Colonic mucosa (tissue), 4 donors: Measurements from ENCODE around the gene OLFML2A. TPM values are rescaled to one million over a fixed set of nuclear protein-coding genes. Genes with fewer than 3 reads are reported as not detected.

Experiments used
- DNase-seq: peaks from one replicate; pipeline ENCODE4 v3.0.0-alpha.2; 2020
- H3K27ac ChIP-seq: fragments of 200-600 bp; one replicate; pipeline ENCODE4 v1.8.0; 2021
- H3K27me3 ChIP-seq: fragments of 200-600 bp; one replicate; pipeline ENCODE4 v1.8.0; 2021
- H3K36me3 ChIP-seq: fragments of 200-600 bp; one replicate; pipeline ENCODE4 v1.8.0; 2021
- H3K4me1 ChIP-seq: fragments of 200-600 bp; one replicate; pipeline ENCODE4 v1.8.0; 2021; ENCODE audit warnings: mild to moderate bottlenecking
- H3K4me3 ChIP-seq: fragments of 200-600 bp; one replicate; pipeline ENCODE4 v1.8.0; 2021
- H3K9ac ChIP-seq, 2 donors: one replicate each; pipeline ENCODE4 v1.7.0; 2013; ENCODE audit warnings: control low read depth in 2 of 2, low read depth in 2 of 2, low read length in 2 of 2
- H3K9me3 ChIP-seq: fragments of 200-600 bp; one replicate; pipeline ENCODE4 v1.8.0; 2021
- CTCF ChIP-seq: fragments of 200-600 bp; IDR thresholded peaks from one replicate; pipeline ENCODE4 v1.8.0; 2022; ENCODE audit warnings: antibody characterized with exemption, mild to moderate bottlenecking
- intact Hi-C: fragments of 100-400 bp; cut with DNase I; formaldehyde crosslinking; loops from one replicate; pipeline ENCODE4 v1.14.1; 2022
- total RNA-seq, 2 donors: library from RNA; stranded (reverse); fragmentation: NEBNext Ultra II Directional in 1 of 2; extraction: Animal tissue kit (Norgen Biotek cat#: 25700) in 1 of 2; gene quantifications; one replicate each; pipeline ENCODE4 v1.2.1, GENCODE V29; 2021
- donor health status: healthy.
- donor health status: DM: no; HTN: no; CAD: no.
- donor health status: DM: no; HTN: no; CAD: no.

OLFML2A gene
- total RNA-seq, 2 donors from 2014 or later = 2.9 to 12.1 TPM

- H3K4me1 ChIP-seq = no peaks in the 10 kb centered on the region
- no peak overlapping the region for H3K27ac ChIP-seq
- no peak overlapping the region for H3K4me3 ChIP-seq
- no peak for DNase-seq
- H3K27me3 ChIP-seq = no peaks in the 10 kb centered on the region
- no peak for TF ChIP-seq CTCF
- intact Hi-C loops = loop anchor here (5.0 kb wide), 1 partner anchor 53 kb away; no protein-coding TSS in a partner anchor
- H3K36me3 ChIP-seq = no peaks in the 10 kb centered on the region
- H3K9me3 ChIP-seq = no peaks in the 10 kb centered on the region
- no peak overlapping the region for H3K9ac ChIP-seq
These were observed 11.5 kb upstream of the OLFML2A start for GRCh38 chr9:124765439-124765835.

GRCh38 chr9:124766326-124766725 is 10.6 kb upstream of the OLFML2A start:
- no peak for TF ChIP-seq CTCF
- no peaks in the 10 kb centered on the region for H3K36me3 ChIP-seq
- no peaks in the 10 kb centered on the region for H3K9me3 ChIP-seq
- H3K27me3 ChIP-seq = no peaks in the 10 kb centered on the region
- H3K27ac ChIP-seq = no peak overlapping the region
- no peak overlapping the region for H3K4me3 ChIP-seq
- DNase-seq = no peak
- H3K4me1 ChIP-seq = no peaks in the 10 kb centered on the region
- intact Hi-C loops = loop anchor here (5.0 kb wide), 1 partner anchor 54 kb away; no protein-coding TSS in a partner anchor
- H3K9ac ChIP-seq = no peak overlapping the region

GRCh38 chr9:124766815-124767554 is 9.9 kb upstream of the OLFML2A start:
- H3K36me3 ChIP-seq = no peaks in the 10 kb centered on the region
- no peak for TF ChIP-seq CTCF
- intact Hi-C loops = loop anchor here (5.0 kb wide), 1 partner anchor 55 kb away; no protein-coding TSS in a partner anchor
- no peak overlapping the region for H3K27ac ChIP-seq
- no peaks in the 10 kb centered on the region for H3K9me3 ChIP-seq
- H3K4me3 ChIP-seq = no peak overlapping the region
- no peak for DNase-seq
- no peaks in the 10 kb centered on the region for H3K27me3 ChIP-seq
- H3K4me1 ChIP-seq = no peaks in the 10 kb centered on the region
- no peak overlapping the region for H3K9ac ChIP-seq

GRCh38 chr9:124767821-124768220 is 9.1 kb upstream of the OLFML2A start:
- Histone ChIP-seq H3K9ac (no peak overlapping the region), H3K4me3 (no peak overlapping the region), H3K27me3 (no peaks in the 10 kb centered on the region), H3K9me3 (no peaks in the 10 kb centered on the region), H3K36me3 (no peaks in the 10 kb centered on the region), H3K4me1 (no peaks in the 10 kb centered on the region), H3K27ac (no peak overlapping the region)
- DNase-seq = no peak
- intact Hi-C loops = loop anchor here (5.0 kb wide), 1 partner anchor 56 kb away; no protein-coding TSS in a partner anchor
- TF ChIP-seq CTCF = no peak

- Histone ChIP-seq H3K4me1 (no peaks in the 10 kb centered on the region), H3K9me3 (no peaks in the 10 kb centered on the region), H3K27ac (no peak overlapping the region), H3K4me3 (no peak overlapping the region), H3K9ac (no peak overlapping the region), H3K27me3 (no peaks in the 10 kb centered on the region), H3K36me3 (no peaks in the 10 kb centered on the region)
- no peak for TF ChIP-seq CTCF
- no peak for DNase-seq
- intact Hi-C loops = loop anchor here (5.0 kb wide), 1 partner anchor 56 kb away; no protein-coding TSS in a partner anchor
These were observed 8.6 kb upstream of the OLFML2A start for GRCh38 chr9:124768334-124768733.
